Activated CD4-positive, alpha-beta T cell treated with anti-CD3 and anti-CD28 coated beads, Interleukin-2, Interleukin-6, amounts not matched to agents 100 ng/mL and 50 ng/mL, durations not matched to agents 16 hours and 8 hours (primary cell): Measurements from ENCODE around the gene MT1A.
A peak's percentile ranks its signal among the peaks of the same experiment; 100 is the strongest.
"Not testable (repeated sequence)": the region's sequence is repeated elsewhere in the genome, so short reads cannot be mapped to it uniquely, and the experiment has no call there.

Source experiments
- DNase-seq: peaks from one replicate; pipeline ENCODE4 v3.0.0-alpha.2; 2020

Gene MT1A

GRCh38 chr16:56610609-56611111 lies 27.8 kb upstream of the MT1A start:
- DNase-seq: peak; percentile 63

GRCh38 chr16:56611281-56611833 lies 27.1 kb upstream of the MT1A start:
- no peak for DNase-seq

GRCh38 chr16:56613706-56614105 lies 24.8 kb upstream of the MT1A start:
- no peak for DNase-seq

DNA sequence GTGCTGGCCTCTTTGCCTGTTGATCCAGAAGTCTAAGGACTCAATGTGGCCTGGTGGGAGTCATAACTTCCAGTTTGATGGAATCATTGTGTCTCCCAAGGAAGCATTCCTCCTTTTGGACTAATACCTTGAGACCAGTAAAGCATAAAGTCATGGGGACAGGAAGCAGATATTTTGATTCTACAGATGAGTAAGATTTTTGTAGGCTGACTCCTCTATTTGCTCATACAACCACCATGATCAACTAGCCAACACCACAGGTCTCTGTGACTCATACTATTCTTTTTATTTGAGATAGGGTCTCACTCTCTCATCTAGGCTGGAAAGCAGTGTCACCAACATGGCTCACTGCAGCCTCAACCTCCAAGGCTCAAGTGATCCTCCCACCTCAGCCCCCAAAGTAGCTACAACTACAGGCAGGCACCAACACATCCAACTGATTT lies 23.9 kb upstream of the MT1A start:
- DNase-seq: peak; percentile 80

DNA sequence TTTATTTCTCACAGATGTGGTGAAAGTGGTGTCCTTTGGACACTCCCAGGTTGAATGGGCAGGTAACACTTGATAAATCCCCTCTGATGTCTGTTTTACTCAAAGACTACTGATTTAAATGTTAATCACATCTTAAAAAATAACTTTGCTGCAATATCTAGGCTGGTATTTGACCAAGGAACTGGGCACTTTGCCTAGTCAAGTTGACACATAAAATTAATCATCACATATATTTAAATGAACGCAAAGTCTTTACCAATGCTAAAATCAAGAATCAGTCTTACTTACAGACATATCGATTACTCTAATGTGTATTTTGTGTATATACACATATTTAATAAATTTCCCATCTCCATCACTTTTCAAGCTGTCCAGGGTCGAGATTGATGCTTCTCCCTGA lies 23.1 kb upstream of the MT1A start:
- no peak for DNase-seq

- no peak for DNase-seq
Measured at GRCh38 chr16:56616608-56617211, 21.8 kb upstream of the MT1A start.

GRCh38 chr16:56617212-56618085 lies 21.0 kb upstream of the MT1A start:
- DNase-seq: peak; percentile 73

DNA sequence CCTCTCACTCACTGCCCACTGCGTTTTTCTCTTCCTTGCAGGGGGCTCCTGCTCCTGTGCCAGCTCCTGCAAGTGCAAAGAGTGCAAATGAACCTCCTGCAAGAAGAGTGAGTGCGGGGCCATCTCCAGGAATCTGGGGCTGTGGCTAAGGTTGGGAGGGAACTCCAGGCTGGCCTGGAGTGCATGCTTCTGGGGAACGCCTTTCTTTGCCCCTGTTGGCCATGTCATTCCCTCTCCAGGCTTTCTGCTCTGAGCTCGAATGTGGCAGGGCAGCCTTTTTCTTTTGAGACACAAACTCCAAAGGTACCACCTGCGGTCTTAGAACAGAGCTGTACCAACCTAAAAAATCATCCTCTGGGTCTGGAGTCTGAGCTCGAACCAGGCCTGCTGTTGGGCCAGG lies 20.3 kb upstream of the MT1A start:
- DNase-seq: no peak

GRCh38 chr16:56620339-56620897 lies 18.0 kb upstream of the MT1A start:
- no peak for DNase-seq

- not testable (repeated sequence) for DNase-seq
Measured at GRCh38 chr16:56621665-56622445, 16.6 kb upstream of the MT1A start.

GRCh38 chr16:56623184-56623583 lies 15.3 kb upstream of the MT1A start:
- DNase-seq: not testable (repeated sequence)

DNA sequence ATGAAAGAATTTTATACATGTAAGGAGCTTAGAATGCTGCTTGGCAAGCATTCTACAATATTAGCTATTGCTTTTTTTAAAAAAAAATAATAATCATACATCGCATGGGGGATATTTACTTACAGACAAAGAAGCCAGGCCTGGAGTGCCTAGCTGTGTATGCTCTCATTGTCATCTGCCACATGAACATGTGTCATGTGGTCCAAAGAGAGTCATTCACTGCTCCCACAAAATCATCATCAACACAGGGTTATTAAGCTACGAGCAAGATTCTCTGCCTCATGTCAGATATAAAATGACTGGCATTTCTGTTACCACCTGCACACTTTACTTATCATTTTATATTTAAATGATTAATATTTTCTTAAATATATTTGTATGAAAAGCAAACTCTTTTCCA lies 14.8 kb upstream of the MT1A start:
- no peak for DNase-seq

DNA sequence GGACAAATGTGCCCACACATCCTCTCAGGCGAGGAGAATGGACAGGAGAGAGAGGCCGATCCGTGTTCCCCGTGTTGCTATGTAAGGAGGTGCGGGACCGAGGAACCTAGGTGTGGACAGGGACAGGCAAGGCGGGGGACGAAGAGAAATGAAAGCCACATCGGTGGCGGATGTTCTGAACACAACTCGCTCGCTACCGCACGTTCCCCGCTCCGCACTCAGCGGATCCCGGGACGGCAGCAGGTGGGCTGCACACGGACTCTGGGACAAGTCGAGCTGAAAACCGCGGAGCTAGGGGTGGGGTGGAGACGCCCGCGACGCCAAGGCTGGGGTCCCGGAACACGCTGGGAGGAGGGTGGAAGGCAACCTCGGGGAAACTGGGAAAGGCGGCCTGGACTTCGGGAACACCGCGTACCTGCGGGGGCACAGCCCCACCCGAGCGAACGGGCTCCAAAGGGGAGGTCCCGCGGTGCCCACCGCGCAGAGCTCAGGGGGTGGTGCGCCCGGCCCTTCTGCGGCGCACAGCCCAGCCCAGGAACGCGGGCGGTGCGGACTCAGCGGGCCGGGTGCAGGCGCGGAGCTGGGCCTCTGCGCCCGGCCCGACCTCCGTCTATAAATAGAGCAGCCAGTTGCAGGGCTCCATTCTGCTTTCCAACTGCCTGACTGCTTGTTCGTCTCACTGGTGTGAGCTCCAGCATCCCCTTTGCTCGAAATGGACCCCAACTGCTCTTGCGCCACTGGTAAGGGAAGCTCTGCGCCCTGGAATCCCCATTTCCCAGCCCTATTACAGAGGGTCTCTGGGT lies 13.1 kb upstream of the MT1A start, which contains the start of gene MT1E:
MT1E (plus strand) TSS at position 642 of the 803 bp plus-strand sequence; CDS start at position 713, 71 bp downstream.
- peak; percentile 72 for DNase-seq

DNA sequence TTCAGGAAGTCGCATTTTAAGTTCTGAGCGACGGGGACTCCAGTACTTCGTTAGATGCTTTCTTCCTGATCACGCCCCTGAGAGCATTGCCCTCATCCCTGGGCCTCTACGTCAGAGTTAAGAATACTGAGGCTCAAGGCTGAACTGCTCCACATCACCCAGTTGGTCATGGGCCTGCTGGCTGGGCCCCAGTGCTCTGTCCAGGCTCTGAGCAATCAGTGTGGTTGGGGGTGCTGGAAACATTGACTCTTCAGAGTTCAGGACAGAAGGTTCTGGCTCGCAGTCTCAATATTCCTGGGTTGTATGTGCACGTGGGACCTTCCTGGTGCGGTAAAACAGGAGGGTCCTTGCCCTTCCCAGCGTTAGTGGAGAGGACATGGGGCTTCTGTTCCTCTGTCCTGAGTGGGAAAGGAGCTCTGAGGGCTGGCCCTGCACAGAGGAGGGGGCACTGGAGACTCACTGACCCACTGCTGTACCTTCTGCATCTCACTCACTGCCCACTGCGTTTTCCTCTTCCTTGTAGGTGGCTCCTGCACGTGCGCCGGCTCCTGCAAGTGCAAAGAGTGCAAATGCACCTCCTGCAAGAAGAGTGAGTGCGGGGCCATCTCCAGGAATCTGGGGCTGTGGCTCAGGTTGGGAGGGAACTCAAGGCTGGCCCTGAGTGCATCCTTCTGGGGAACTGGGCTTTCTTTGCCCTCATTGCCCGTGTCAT lies 12.4 kb upstream of the MT1A start:
- no peak for DNase-seq

- no peak for DNase-seq
Measured at GRCh38 chr16:56626685-56627084, 11.8 kb upstream of the MT1A start.

GRCh38 chr16:56628486-56629350 lies 9.7 kb upstream of the MT1A start:
- DNase-seq: no peak

GRCh38 chr16:56629531-56629930 lies 8.9 kb upstream of the MT1A start:
- no peak for DNase-seq

GRCh38 chr16:56630134-56630533 lies 8.3 kb upstream of the MT1A start:
- no peak for DNase-seq

- DNase-seq: no peak
Measured at GRCh38 chr16:56631197-56631596, 7.3 kb upstream of the MT1A start.

DNA sequence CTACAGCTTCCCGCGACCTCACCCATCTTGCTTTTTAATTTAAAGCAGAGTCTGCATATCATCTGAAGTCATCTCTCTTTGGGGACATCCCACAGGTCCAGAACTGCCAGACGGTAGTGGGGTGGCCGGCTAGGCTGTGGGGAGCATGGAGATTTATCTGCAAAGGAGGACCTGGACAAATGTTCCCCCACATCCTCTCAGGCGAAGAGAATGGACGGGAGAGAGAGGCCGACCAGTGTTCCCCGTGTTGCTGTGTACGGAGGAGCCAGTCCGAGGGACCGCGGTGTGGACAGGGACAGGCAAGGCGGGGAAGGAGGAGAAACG lies 6.7 kb upstream of the MT1A start:
- DNase-seq: no peak
